HL-60 (cell line): ENCODE results near the gene SPIRE1.

Experiments used
- DNase-seq, 2 experiments: peaks; one replicate each; pipeline ENCODE4 v3.0.0-alpha.2; 2010 to 2020; ENCODE audit warnings: low read depth in 1 of 2, low spot score in 1 of 2
- H3K27ac ChIP-seq: fragments of 250-450 bp; sonication (Bioruptor Pico); replicated peaks from 2 replicates; pipeline ENCODE4 v1.5.1; 2020; ENCODE audit warnings: mild to moderate bottlenecking, moderate library complexity
- H3K27me3 ChIP-seq: fragments of 250-450 bp; sonication (Bioruptor Pico); 2 replicates; pipeline ENCODE4 v1.5.1; 2021; ENCODE audit warnings: mild to moderate bottlenecking, moderate library complexity; ENCODE audit not compliant: insufficient read depth, poor library complexity, severe bottlenecking
- H3K4me3 ChIP-seq: replicated peaks from 2 replicates; pipeline ENCODE4 v1.5.1; 2011; ENCODE audit warnings: mild to moderate bottlenecking, control low read depth, low read length; ENCODE audit not compliant: insufficient read depth
- CTCF ChIP-seq: IDR thresholded peaks from one replicate; pipeline ENCODE4 v1.5.1; 2011; ENCODE audit warnings: low read length, control low read depth, inconsistent platforms; ENCODE audit not compliant: insufficient read depth
- GABPA ChIP-seq: IDR thresholded peaks from 2 replicates; pipeline ENCODE4 v1.6.1; 2012; ENCODE audit warnings: low read depth
- POLR2AphosphoS5 ChIP-seq: IDR thresholded peaks from 2 replicates; pipeline ENCODE4 v1.6.1; 2012; ENCODE audit warnings: low read depth
- REST ChIP-seq: IDR thresholded peaks from 2 replicates; pipeline ENCODE4 v1.6.1; 2012; ENCODE audit warnings: low read depth; ENCODE audit not compliant: insufficient replicate concordance
- SPI1 ChIP-seq: IDR thresholded peaks from 2 replicates; pipeline ENCODE4 v1.6.1; 2012; ENCODE audit warnings: low read depth, mild to moderate bottlenecking, borderline replicate concordance

SPIRE1 gene

GRCh38 chr18:12438257-12438656, 219.7 kb downstream of the SPIRE1 start:
- Histone ChIP-seq H3K4me3 (no peak overlapping the region), H3K27me3 (peaks cover 3% of the 10 kb centered on the region), H3K27ac (no peak overlapping the region)
- DNase-seq: no peak
- no peak for TF ChIP-seq POLR2AphosphoS5
- no peak for TF ChIP-seq CTCF
- no peak for TF ChIP-seq SPI1
- no peak for TF ChIP-seq REST
- TF ChIP-seq GABPA: no peak

- Histone ChIP-seq H3K4me3 (no peak overlapping the region), H3K27me3 (peaks cover 3% of the 10 kb centered on the region), H3K27ac (no peak overlapping the region)
- TF ChIP-seq REST (no peak), CTCF (no peak)
- DNase-seq: no peak
Observed at GRCh38 chr18:12435867-12436266, 222.0 kb downstream of the SPIRE1 start.

GRCh38 chr18:12434541-12434929, 223.4 kb downstream of the SPIRE1 start:
- no peak for DNase-seq
- peaks cover 3% of the 10 kb centered on the region for H3K27me3 ChIP-seq
- TF ChIP-seq CTCF (no peak), POLR2AphosphoS5 (no peak), REST (no peak), GABPA (no peak), SPI1 (no peak)
- no peak overlapping the region for H3K27ac ChIP-seq
- no peak overlapping the region for H3K4me3 ChIP-seq
